CD4-positive, alpha-beta T cell (primary cell): Measurements from ENCODE around the gene RMRP. TPM values are rescaled to one million over a fixed set of nuclear protein-coding genes. Genes with fewer than 3 reads are reported as not detected.

Experiments used
- ATAC-seq: fragments of 200-7000 bp; cut with Tn5 transposase; one replicate; pipeline ENCODE4 v1.10.0; 2022; ENCODE audit warnings: mild to moderate bottlenecking; ENCODE audit not compliant: poor library complexity
- CTCF ChIA-PET: fragments of 350-600 bp; sonication (Branson Sonifier 250); formaldehyde crosslinking; loops from one replicate; lab custom pipeline; 2021; ENCODE audit warnings: antibody characterized with exemption, inconsistent platforms; lab: Charles Lee
- POLR2A ChIA-PET: fragments of 350-600 bp; sonication (Branson Sonifier 250); formaldehyde crosslinking; loops from one replicate; lab custom pipeline; 2021; ENCODE audit warnings: antibody characterized with exemption, inconsistent platforms; lab: Charles Lee
- DNase-seq, 14 experiments: peaks; one replicate each; pipeline ENCODE4 v3.0.0-alpha.2; 2013 to 2020; ENCODE audit warnings: mixed read lengths in 2 of 14
- H3K27ac ChIP-seq, 2 donors: one replicate each; pipeline versions ENCODE4 v1.5.1 to v1.7.0; 2013; ENCODE audit warnings: low read length in 2 of 2, low read depth in 1 of 2, mild to moderate bottlenecking in 1 of 2
- H3K27me3 ChIP-seq, 2 experiments: 1 replicate in 1 of 2; 2 replicates in 1 of 2; pipeline versions ENCODE4 v1.6.1 to v1.7.0; 2013; ENCODE audit warnings: low read length in 2 of 2, control low read depth in 1 of 2, mild to moderate bottlenecking in 1 of 2, moderate library complexity in 1 of 2; ENCODE audit not compliant: insufficient read depth in 2 of 2, control insufficient read depth in 1 of 2
- H3K36me3 ChIP-seq: one replicate; pipeline ENCODE4 v1.6.1; 2013; ENCODE audit warnings: low read length, control low read depth; ENCODE audit not compliant: insufficient read depth
- H3K4me1 ChIP-seq: one replicate; pipeline ENCODE4 v1.6.1; 2013; ENCODE audit warnings: low read length, control low read depth; ENCODE audit not compliant: insufficient read depth
- H3K4me3 ChIP-seq: one replicate; pipeline ENCODE4 v1.5.1; 2013; ENCODE audit warnings: mild to moderate bottlenecking, low read length, moderate library complexity
- H3K9me3 ChIP-seq, 2 experiments: 1 replicate in 1 of 2; 2 replicates in 1 of 2; pipeline versions ENCODE4 v1.6.1 to v1.7.0; 2013; ENCODE audit warnings: low read length in 2 of 2, mild to moderate bottlenecking in 2 of 2, control low read depth in 1 of 2, moderate library complexity in 1 of 2; ENCODE audit not compliant: control insufficient read depth in 1 of 2, insufficient read depth in 1 of 2
- H3K27ac Mint-ChIP-seq: one replicate; pipeline ENCODE4 v1.8.0; 2020; ENCODE audit warnings: mixed read lengths
- H3K27me3 Mint-ChIP-seq: one replicate; pipeline ENCODE4 v1.8.0; 2021; ENCODE audit warnings: mixed read lengths
- H3K36me3 Mint-ChIP-seq: one replicate; pipeline ENCODE4 v1.8.0; 2021; ENCODE audit warnings: low read depth, mixed read lengths
- H3K4me1 Mint-ChIP-seq: one replicate; pipeline ENCODE4 v1.8.0; 2021; ENCODE audit warnings: low read depth, mixed read lengths
- H3K4me3 Mint-ChIP-seq: one replicate; pipeline ENCODE4 v1.8.0; 2020; ENCODE audit warnings: mild to moderate bottlenecking, mixed read lengths
- H3K9me3 Mint-ChIP-seq: one replicate; pipeline ENCODE4 v1.8.0; 2020; ENCODE audit warnings: mixed read lengths
- CTCF ChIP-seq: fragments of 200-600 bp; IDR thresholded peaks from one replicate; pipeline ENCODE4 v1.8.0; 2022; ENCODE audit warnings: antibody characterized with exemption, mild to moderate bottlenecking
- intact Hi-C, 2 experiments: fragments of 100-400 bp; cut with DNase I in 1 of 2; cut with micrococcal nuclease in 1 of 2; formaldehyde crosslinking; loops; one replicate each; pipeline versions ENCODE4 v1.15.1 to v1.9.0; 2023 to 2025; cut with DNase I, micrococcal nuclease
- microRNA-seq: library from miRNA; unstranded; fragments of <30 nt; microRNA quantifications from one replicate; pipeline ENCODE4 v1.2.0, GENCODE V29; 2021; ENCODE audit warnings: borderline microRNAs expressed, borderline replicate concordance
- total RNA-seq, 174 experiments: library from RNA in 2 of 174; stranded (reverse) in 2 of 174; gene quantifications; one replicate each; pipeline ENCODE4 v1.2.3 and lab custom pipeline; 2021 to 2026

Gene RMRP
- total RNA-seq, 2 experiments from 2014 or later, result 14,857 to 24,615 TPM

- peaks cover 36% of the 10 kb centered on the region for H3K4me1 Mint-ChIP-seq
- no peaks in the 10 kb centered on the region for H3K27me3 ChIP-seq
- no peak overlapping the region for H3K27ac Mint-ChIP-seq
- H3K4me3 ChIP-seq, result no peak overlapping the region
- no peak for ATAC-seq
- no peak for DNase-seq
- H3K36me3 Mint-ChIP-seq, result peaks cover 23% of the 10 kb centered on the region
- POLR2A ChIA-PET, result interaction anchor here (1.9 to 4.5 kb wide), 2 partner anchors 37 to 48 kb away, joined by 9 to 29 read pairs; partner anchors contain the start of genes CCDC107 and RMRP
- no peaks in the 10 kb centered on the region for H3K9me3 Mint-ChIP-seq
- no peak overlapping the region for H3K4me3 Mint-ChIP-seq
- no peaks in the 10 kb centered on the region for H3K9me3 ChIP-seq
- TF ChIP-seq CTCF, result no peak
- H3K27me3 Mint-ChIP-seq, result no peaks in the 10 kb centered on the region
- no peak overlapping the region for H3K27ac ChIP-seq
- H3K36me3 ChIP-seq, result peaks cover 37% of the 10 kb centered on the region
- peaks cover 31% of the 10 kb centered on the region for H3K4me1 ChIP-seq
- intact Hi-C loops, result loop anchor here in 1 of 2 experiments (5.0 to 10.0 kb wide), 2 partner anchors 218 to 1155 kb away; partner anchors contain the start of genes FAM221B and TMEM8B
- CTCF ChIA-PET, result interaction anchor here (2.4 kb wide), 1 partner anchor 86 kb away, joined by 15 read pairs; no protein-coding TSS in a partner anchor
These were observed 48.0 kb downstream of the RMRP start for GRCh38 chr9:35609820-35610163.

- intact Hi-C loops, result loop anchor here in 1 of 2 experiments (5.0 to 10.0 kb wide), 2 partner anchors 218 to 1156 kb away; partner anchors contain the start of genes FAM221B and TMEM8B
- no peak for ATAC-seq
- ChIA-PET CTCF (interaction anchor here (2.4 kb wide), 1 partner anchor 87 kb away, joined by 15 read pairs; no protein-coding TSS in a partner anchor), POLR2A (no interaction called here)
- Mint-ChIP-seq H3K36me3 (peaks cover 28% of the 10 kb centered on the region), H3K9me3 (no peaks in the 10 kb centered on the region), H3K4me1 (peaks cover 35% of the 10 kb centered on the region), H3K27me3 (no peaks in the 10 kb centered on the region), H3K4me3 (no peak overlapping the region), H3K27ac (no peak overlapping the region)
- H3K27me3 ChIP-seq, result no peaks in the 10 kb centered on the region
- no peaks in the 10 kb centered on the region for H3K9me3 ChIP-seq
- TF ChIP-seq CTCF, result no peak
- DNase-seq, result peak in 1 of 14 experiments; percentile 21
- H3K27ac ChIP-seq, result no peak overlapping the region
- no peak overlapping the region for H3K4me3 ChIP-seq
- H3K36me3 ChIP-seq, result peaks cover 37% of the 10 kb centered on the region
- H3K4me1 ChIP-seq, result peaks cover 37% of the 10 kb centered on the region
These were observed 48.6 kb downstream of the RMRP start for GRCh38 chr9:35609001-35609819.

- no peaks in the 10 kb centered on the region for H3K27me3 Mint-ChIP-seq
- Histone ChIP-seq H3K9me3 (no peaks in the 10 kb centered on the region), H3K27me3 (no peaks in the 10 kb centered on the region), H3K27ac (no peak overlapping the region), H3K4me3 (no peak overlapping the region), H3K4me1 (peaks cover 43% of the 10 kb centered on the region), H3K36me3 (peaks cover 37% of the 10 kb centered on the region)
- ChIA-PET CTCF (no interaction called here), POLR2A (no interaction called here)
- intact Hi-C loops, result loop anchor here in 1 of 2 experiments (5.0 to 10.0 kb wide), 2 partner anchors 219 to 1157 kb away; partner anchors contain the start of genes FAM221B and TMEM8B
- no peak overlapping the region for H3K4me3 Mint-ChIP-seq
- H3K9me3 Mint-ChIP-seq, result no peaks in the 10 kb centered on the region
- ATAC-seq (no peak), DNase-seq (no peak)
- TF ChIP-seq CTCF, result no peak
- H3K27ac Mint-ChIP-seq, result no peak overlapping the region
- peaks cover 31% of the 10 kb centered on the region for H3K36me3 Mint-ChIP-seq
- H3K4me1 Mint-ChIP-seq, result peaks cover 43% of the 10 kb centered on the region
These were observed 49.6 kb downstream of the RMRP start for GRCh38 chr9:35608221-35608620.

Small RNA genes within 50 kb of the gene (microRNA-seq; reads per million reads assigned to microRNA genes)
- 0.61 reads per million for gene MIR4667

Other genes with a start within 250 kb of the RMRP start
- 1 to 10 TPM; 1.6 to 1.8 TPM for gene RUSC2, start 167.9 kb downstream of the RMRP start, total RNA-seq
- 10 to 100 TPM; 18.5 to 18.6 TPM for gene TESK1, start 52.8 kb downstream of the RMRP start, total RNA-seq
- 1 to 10 TPM; 2.3 to 3.6 TPM for gene CD72, start 39.6 kb downstream of the RMRP start, total RNA-seq
- 10 to 100 TPM; 18.4 to 19.2 TPM for gene SIT1, start 7.1 kb downstream of the RMRP start, total RNA-seq
- gene CCDC107, start 273 bp upstream of the RMRP start, total RNA-seq, result 10 to 100 TPM; 10.2 TPM
- gene ARHGEF39, start 7.2 kb upstream of the RMRP start, total RNA-seq, result under 1 TPM; 0.08 to 0.17 TPM
- not detected for gene CA9, start 15.9 kb upstream of the RMRP start, total RNA-seq
- gene TPM2, start 31.9 kb upstream of the RMRP start, total RNA-seq, result 10 to 100 TPM; 63.1 to 63.5 TPM
- 100 to 1,000 TPM; 149 to 151 TPM for gene TLN1, start 74.2 kb upstream of the RMRP start, total RNA-seq
- 10 to 100 TPM; 13.7 to 15.4 TPM for gene CREB3, start 74.6 kb upstream of the RMRP start, total RNA-seq
- gene GBA2, start 91.2 kb upstream of the RMRP start, total RNA-seq, result 10 to 100 TPM; 17.3 to 18.6 TPM
- 10 to 100 TPM; 12.6 to 13.1 TPM for gene RGP1, start 91.3 kb upstream of the RMRP start, total RNA-seq
- not detected for gene MSMP, start 96.3 kb upstream of the RMRP start, total RNA-seq
- 1 to 10 TPM; 1.2 to 4.2 TPM for gene NPR2, start 133.6 kb upstream of the RMRP start, total RNA-seq
- gene SPAG8, start 154.2 kb upstream of the RMRP start, total RNA-seq, result 1 to 10 TPM in 1 of 2 experiments, under 1 TPM in 1; 0.81 to 1.3 TPM
- gene HINT2, start 157.0 kb upstream of the RMRP start, total RNA-seq, result 10 to 100 TPM; 10.9 to 12.6 TPM
- gene FAM221B, start 170.7 kb upstream of the RMRP start, total RNA-seq, result not detected
- gene TMEM8B, start 171.2 kb upstream of the RMRP start, total RNA-seq, result 1 to 10 TPM; 8.9 to 9.6 TPM
- not detected for gene OR13J1, start 212.4 kb upstream of the RMRP start, total RNA-seq
- not detected for gene HRCT1, start 248.2 kb upstream of the RMRP start, total RNA-seq